ENCODE results near the gene CSF3.
"Not testable (repeated sequence)": the region's sequence is repeated elsewhere in the genome, so short reads cannot be mapped to it uniquely, and the experiment has no call there.

Gene CSF3

DNA sequence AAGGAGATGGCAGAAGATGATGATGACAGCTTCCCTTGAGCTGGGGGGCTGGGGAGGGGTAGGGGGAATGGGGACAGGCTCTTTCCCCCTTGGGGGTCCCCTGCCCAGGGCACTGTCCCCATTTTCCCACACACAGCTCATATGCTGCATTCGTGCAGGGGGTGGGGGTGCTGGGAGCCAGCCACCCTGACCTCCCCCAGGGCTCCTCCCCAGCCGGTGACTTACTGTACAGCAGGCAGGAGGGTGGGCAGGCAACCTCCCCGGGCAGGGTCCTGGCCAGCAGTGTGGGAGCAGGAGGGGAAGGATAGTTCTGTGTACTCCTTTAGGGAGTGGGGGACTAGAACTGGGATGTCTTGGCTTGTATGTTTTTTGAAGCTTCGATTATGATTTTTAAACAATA lies 17.7 kb upstream of the CSF3 start:
- no peak for DNase-seq (ENCODE audit: low spot score)

DNA sequence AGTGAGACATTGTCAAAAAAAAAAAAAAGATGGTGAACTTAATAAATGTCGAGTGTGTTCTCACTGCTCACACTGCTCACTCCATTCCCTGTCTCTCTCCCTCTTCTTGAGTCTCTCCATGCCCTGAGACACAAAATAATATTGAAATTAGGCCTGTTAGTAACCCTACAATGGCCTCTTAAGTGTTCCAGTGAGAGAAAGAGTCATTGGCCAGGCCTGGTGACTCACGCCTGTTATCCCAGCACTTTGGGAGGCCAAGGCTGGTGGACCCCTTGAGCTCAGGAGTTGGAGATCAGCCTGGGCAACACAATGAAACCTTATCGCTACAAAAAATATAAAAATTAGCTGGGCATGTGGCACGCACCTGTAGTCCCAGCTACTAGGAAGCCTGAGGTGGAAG lies 16.2 kb upstream of the CSF3 start:
- DNase-seq (ENCODE audit: low spot score), result no peak

DNA sequence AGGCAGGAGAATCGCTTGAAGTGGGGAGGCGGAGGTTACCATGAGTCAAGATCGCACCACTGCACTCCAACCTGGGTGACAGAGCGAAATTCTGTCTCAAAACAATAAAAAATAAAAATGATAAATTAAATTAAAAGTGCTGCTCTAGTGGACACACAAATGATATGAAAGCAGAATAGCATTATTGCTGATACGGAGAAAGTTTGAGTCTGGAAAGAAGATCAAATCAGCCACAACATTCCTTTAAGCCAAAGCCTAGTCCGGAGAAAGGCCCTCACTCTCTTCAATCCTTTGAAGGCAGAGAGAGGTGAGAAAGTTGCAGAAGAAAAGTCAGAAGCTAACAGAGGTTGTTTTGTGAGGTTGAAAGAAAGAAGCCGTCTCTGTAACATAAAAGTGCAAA lies 15.1 kb upstream of the CSF3 start:
- no peak for DNase-seq (ENCODE audit: low spot score)

DNA sequence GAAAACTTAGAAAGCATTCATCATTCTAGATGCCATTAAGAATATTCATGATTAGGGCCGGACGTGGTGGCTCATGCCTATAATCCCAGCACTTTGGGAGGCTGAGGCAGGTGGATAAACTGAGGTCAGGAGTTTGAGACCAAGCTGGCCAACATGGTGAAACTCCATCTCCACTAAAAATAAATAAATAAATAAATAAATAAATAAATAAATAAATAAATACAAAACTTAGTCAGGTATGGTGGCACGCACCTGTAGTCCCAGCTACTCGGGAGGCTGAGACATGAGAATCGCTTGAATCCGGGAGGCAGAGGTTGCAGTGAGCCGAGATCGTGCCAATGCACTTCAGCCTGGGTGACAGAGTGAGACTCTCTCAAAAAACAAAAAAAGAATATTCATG lies 13.9 kb upstream of the CSF3 start:
- not testable (repeated sequence) for DNase-seq (ENCODE audit: low spot score)

DNA sequence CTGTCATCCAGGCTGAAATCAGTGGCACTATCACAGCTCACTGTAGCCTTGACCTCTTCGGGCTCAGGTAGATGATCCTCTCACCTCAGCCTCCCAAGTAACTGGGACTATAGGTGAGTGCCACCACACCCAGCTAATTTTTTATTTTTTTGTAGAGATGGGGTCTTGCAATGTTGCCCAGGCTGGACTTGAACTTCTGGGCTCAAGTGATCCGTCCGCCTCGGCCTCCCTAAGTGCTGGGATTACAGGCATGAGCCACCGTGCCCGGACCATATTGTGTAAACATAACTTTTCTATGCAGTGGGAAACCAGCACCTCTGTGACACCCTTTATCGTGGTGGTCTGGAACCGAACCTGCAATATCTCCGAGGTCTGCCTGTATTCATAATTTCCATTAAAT lies 11.2 kb upstream of the CSF3 start:
- no peak for DNase-seq (ENCODE audit: low spot score)

DNA sequence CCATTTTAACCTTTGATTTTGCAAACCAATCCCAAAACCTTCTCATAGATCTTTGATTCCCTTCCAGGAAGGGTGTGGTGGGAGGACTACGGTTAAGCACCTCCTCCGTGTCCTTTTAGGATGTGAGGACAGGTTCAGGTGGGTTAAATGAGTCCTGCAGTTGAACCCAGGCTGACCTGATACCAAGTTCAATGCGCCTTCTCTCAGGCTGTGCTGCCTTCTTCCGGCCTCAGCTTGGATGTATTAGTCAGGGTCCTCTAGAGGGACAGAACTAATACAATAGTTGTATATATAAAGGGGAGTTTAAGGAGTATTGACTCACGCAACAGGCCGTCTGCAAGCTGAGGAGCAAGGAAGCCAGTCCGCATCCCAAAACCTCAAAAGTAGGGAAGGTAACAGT lies 10.5 kb upstream of the CSF3 start:
- DNase-seq (ENCODE audit: low spot score), result no peak

DNA sequence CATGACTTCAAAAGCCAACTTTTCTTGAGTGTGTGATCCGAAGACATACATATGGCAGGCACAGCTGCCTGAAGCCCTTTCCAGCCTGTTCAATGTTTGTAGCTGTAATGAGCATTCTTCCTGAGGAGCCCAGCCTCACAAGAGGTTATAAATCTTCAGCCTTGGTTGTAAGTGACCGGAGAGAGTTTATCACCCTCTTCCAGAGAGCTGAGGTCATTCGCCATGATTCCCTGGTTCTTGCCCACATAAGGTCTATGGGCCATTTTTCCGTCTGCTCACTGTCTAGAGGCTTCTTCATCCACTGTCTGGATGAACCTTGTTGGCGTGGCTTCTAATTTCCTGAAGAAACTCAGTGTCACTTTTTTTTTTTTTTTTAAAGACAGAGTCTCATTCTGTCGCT lies 9.7 kb upstream of the CSF3 start:
- DNase-seq (ENCODE audit: low spot score), result no peak

DNA sequence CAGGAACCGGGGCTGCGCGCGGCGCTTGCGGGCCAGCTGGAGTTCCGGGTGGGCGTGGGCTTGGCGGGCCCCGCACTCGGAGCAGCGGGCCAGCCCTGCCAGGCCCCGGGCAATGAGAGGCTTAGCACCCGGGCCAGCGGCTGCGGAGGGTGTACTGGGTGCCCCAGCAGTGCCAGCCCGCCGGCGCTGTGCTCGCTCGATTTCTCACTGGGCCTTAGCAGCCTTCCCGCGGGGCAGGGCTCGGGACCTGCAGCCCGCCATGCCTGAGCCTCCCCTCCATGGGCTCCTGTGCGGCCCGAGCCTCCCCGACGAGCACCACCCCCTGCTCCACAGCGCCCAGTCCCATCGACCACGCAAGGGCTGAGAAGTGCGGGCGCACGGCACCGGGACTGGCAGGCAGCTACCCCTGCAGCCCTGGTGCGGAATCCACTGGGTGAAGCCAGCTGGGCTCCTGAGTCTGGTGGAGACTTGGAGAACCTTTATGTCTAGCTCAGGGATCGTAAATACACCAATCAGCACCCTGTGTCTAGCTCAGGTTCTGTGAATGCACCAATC lies 4.2 kb upstream of the CSF3 start:
- DNase-seq (ENCODE audit: low spot score), result not testable (repeated sequence)

DNA sequence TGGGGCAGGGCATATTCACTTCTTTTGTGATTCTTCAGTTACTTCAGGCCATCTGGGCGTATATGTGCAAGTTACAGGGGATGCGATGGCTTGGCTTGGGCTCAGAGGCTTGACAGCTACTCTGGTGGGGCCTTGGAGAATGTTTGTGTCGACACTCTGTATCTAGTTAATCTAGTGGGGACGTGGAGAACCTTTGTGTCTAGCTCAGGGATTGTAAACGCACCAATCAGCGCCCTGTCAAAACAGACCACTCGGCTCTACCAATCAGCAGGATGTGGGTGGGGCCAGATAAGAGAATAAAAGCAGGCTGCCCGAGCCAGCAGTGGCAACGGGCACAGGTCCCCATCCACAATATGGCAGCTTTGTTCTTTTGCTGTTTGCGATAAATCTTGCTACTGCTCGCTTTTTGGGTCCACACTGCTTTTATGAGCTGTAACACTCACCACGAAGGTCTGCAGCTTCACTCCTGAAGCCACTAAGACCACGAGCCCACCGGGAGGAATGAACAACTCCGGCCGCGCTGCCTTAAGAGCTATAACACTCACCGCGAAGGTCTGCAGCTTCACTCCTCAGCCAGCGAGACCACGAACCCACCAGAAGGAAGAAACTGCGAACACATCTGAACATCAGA lies 3.1 kb upstream of the CSF3 start:
- DNase-seq (ENCODE audit: low spot score), result not testable (repeated sequence)

DNA sequence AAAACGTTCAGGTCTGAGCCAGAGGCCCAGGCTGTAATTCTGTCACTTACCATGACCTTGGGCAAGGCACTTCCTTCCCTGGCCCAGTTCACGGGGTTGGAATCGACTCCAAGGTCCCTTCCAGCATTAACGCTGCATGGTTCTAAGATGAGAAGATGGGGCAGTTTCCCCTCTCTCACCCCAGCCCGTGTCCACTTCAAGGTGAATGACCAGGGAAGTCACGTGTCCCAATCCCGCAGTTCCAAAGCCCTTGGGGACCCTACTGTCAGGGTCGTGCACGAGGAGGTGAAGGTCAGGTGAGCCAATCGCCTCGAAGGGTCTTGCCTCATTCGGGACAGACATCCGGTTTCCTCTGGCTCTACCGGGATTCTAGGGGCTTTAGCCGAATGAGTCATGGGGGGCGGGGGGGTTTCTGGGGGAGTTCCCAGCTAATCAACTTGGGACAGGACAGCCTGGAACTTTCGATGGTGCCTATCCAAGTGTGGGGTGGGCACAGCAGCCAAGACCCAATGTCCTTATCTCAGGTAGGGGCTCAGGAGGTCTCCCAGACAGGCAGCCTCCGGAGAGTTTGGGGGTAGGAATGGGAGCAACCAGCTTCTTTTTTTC lies 762 bp upstream of the CSF3 start:
- DNase-seq (ENCODE audit: low spot score), result no peak

DNA sequence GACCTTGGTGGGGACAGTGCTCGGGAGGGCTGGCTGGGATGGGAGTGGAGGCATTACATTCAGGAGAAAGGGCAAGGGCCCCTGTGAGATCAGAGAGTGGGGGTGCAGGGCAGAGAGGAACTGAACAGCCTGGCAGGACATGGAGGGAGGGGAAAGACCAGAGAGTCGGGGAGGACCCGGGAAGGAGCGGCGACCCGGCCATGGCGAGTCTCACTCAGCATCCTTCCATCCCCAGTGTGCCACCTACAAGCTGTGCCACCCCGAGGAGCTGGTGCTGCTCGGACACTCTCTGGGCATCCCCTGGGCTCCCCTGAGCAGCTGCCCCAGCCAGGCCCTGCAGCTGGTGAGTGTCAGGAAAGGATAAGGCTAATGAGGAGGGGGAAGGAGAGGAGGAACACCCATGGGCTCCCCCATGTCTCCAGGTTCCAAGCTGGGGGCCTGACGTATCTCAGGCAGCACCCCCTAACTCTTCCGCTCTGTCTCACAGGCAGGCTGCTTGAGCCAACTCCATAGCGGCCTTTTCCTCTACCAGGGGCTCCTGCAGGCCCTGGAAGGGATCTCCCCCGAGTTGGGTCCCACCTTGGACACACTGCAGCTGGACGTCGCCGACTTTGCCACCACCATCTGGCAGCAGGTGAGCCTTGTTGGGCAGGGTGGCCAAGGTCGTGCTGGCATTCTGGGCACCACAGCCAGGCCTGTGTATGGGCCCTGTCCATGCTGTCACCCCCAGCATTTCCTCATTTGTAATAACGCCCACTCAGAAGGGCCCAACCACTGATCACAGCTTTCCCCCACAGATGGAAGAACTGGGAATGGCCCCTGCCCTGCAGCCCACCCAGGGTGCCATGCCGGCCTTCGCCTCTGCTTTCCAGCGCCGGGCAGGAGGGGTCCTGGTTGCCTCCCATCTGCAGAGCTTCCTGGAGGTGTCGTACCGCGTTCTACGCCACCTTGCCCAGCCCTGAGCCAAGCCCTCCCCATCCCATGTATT lies 1.1 kb downstream of the CSF3 start:
- no peak for DNase-seq (ENCODE audit: low spot score)

DNA sequence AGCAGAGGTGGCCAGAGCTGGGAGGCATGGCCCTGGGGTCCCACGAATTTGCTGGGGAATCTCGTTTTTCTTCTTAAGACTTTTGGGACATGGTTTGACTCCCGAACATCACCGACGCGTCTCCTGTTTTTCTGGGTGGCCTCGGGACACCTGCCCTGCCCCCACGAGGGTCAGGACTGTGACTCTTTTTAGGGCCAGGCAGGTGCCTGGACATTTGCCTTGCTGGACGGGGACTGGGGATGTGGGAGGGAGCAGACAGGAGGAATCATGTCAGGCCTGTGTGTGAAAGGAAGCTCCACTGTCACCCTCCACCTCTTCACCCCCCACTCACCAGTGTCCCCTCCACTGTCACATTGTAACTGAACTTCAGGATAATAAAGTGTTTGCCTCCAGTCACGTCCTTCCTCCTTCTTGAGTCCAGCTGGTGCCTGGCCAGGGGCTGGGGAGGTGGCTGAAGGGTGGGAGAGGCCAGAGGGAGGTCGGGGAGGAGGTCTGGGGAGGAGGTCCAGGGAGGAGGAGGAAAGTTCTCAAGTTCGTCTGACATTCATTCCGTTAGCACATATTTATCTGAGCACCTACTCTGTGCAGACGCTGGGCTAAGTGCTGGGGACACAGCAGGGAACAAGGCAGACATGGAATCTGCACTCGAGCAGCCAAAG lies 2.3 kb downstream of the CSF3 start:
- no peak for DNase-seq (ENCODE audit: low spot score)

DNA sequence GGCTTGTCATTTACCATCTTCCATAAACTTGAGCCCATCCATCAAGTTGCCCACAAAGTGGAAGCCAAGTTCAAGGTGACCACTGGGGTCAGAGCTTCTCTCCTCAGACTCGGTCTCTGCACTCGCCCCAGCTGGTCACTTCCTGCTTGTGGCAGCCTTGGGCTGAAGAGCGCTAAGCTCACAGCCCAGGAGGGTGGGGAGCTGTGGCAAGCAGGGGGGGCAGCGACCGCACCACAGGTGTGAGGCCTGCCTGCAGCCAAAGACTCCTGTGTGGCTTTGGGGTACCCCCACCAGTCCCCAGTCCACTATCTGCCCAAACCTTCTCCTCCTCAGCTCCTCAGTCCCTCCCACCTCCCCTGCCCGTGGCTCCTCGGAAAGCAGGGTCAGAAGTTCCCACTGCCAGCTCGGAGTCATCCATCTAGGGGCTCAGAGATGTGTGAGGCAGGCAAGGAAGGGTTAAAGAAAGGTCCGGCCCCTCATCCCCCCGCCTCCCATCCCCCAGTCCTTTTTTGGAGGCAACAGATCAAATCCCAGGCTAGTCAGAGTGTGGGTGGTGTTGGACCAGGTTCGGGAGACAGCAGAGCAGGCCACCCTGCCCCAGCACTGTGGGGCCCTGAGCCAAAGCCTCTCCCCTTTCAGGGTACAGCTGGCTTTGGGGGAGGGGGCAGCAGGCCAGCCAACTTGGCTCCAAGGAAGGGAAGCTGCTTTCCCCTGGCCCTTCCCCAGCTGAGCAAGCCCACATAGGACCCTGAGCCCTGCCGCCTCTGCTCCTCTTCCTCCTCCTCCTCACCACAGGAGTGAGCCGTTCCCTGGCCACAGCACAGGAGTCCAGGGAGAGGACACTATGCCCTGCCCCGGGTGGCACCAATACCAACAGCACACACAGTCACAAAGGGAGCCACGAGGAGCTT lies 3.2 kb downstream of the CSF3 start:
- DNase-seq (ENCODE audit: low spot score), result no peak

DNA sequence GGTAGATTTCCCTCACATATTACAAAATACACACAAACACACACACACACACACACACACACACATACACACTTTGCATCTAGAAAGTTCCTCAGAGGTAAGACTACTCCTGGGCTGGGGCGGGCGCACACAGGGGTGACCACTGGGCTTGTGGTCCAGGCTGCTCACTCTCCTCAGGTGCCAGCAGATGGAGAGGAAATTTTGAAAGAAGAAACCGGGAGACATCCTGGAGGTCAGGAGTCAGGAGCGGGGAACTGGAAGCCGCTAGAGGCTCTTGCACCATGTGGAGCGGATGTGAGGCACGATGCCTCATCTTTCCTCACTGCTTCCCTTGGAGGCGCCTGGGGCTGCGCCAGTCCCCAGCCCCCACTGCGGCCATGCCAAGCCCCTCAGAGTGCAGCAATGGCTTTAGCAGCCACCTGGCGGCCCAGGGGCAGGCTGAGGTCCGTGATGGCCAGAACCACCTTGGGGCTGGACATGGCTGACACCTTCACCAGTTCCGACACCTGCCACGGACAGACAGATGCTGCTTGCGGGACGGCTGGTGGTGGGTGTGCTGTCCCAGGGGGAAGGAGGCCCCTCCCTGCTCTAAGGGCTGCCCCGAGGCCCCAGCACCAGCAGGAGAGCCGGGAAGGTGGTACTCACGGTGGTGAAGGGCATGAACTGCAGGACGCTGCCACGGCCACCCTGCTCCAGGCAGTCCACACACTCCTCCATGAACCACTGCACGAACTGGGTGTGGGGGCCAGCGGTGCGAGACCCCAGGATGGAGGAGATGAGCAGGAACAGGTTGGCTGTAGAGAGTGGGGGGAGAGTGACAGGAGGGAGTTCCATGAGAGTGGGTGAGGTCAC lies 4.1 kb downstream of the CSF3 start:
- DNase-seq (ENCODE audit: low spot score), result no peak

DNA sequence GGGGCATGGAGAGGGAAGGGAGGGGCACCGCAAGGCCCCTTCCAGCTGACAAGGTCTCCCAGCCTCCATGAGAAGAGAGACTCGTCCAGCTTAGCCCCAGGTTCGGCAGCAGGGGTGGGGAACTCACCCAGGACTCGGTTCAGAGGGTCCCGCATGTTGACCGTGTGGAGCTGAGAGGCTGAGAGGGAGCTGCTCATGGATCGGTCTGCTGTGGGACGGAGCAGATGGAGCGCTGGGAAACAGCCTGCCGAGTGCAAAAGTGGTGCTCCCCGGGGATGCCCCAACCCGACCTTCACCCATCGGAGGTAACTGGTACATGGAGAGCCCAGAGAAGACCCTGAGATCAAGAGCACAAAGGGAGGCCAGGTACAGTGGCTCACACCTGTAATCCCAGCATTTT lies 4.9 kb downstream of the CSF3 start:
- no peak for DNase-seq (ENCODE audit: low spot score)

DNA sequence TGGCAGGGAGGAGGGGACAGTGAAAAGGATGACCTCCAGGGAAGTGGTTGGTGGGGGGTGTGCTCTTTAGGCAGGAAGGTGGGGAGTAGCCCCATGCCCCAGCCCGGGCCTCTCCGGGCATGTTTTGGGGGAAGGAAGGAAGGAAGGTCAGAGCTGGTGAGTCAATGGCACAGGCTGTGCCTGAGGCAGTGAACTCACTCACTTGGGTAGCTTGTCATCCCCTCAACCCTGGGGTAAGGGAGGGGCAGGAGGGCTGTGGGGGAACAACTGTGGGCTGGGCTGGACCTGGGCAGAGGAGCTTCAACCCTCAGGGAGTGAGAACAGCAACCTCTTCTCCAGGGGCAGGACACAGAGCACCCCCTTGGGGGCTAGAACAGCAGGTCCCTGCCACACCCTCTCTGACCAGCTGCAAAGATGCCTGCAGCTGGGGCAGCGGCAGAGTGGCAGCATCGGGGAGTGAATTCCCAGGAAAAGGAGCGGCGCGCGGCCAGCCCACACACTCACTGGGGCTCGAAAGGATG lies 6.3 kb downstream of the CSF3 start:
- no peak for DNase-seq (ENCODE audit: low spot score)

DNA sequence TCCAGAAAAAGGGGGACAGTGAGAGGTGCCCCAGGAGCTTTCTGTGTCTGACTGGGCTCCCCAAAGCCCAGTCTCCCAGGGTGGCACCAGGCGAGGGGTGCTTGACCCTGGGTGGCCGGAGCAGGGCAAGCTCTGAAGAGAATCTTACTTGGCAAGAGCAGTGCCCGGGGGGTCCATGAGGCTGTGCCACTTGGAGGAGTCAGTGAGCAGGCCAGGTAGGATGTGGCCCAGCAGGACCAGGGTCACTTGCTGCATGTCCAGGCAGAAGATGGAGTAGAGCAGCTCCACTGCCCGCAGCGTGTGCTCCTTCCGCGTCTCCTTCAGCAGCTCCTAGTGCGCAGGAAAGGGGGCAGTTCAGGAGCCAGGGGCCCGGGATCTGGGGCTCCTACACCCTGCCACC lies 7.3 kb downstream of the CSF3 start:
- DNase-seq (ENCODE audit: low spot score), result no peak

DNA sequence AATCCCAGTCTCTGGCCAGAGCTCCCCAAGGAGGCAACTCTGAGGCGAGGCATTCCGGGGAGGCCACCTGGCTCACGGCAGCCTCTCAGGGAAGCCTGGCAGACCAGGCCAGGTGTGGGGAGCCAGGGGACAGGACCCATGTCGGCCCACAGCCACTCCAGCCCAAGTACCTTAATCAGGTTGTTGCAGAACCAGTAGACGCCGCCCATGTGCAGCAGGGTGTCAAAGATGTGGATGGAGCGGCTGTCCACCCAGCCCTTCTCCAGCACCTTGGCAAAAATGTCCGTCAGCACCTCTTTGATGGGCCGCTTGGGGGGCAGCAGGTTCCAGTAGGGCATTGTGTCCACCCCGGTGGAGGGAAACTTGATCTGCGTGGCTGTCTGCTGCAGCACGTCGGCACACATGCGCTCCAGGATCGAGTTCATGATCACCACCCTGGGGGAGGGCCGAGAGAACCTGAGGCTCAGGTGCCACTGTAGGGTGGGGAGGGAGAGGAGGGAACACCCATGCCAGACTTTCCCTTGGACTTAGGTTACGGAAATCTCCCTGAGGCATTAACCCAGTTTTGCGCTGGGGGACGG lies 7.8 kb downstream of the CSF3 start:
- DNase-seq (ENCODE audit: low spot score), result no peak

DNA sequence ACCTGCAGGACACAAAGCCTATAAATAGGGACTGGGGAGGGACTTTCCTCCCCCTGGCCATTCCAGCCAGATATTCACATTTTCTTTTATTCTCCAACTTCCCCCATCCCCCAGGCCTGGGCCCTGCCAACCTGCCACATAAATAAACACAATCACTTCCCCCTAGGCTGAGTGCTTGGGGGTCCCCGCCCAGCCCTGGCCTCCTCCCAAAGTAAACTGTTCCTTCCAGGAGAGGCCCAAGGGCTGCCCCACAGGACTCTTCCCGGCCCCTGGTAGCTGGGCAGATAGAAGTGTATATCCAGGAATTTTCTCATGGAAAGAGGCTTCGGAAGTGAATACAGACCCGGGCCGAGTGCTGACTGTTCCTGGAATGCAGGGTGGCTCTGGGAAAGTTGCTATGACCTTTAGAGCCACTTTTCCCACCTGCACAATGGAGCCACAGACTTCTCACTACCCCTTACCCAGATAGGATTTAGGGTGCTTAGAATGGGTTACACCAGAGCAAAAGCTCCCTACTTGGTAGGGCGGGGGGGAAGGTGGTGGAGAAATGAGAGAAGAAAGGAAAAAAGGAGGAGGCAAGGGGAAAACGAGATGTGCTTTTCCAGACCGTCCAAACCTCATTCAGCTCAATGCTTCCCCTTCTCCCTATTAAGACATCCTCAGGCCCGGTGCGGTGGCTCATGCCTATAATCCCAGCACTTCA lies 8.5 kb downstream of the CSF3 start:
- DNase-seq (ENCODE audit: low spot score), result no peak

Data from cerebellar cortex (tissue), 1 donor.